LNCAP (cell line): ENCODE data around the gene FGF2.

ENCODE experiments used
- TF ChIP-seq, protein P1 (sequence below): fragments of 450-650 bp; IDR thresholded peaks from 2 replicates; pipeline ENCODE4 v1.5.1; 2017; ENCODE audit warnings: mild to moderate bottlenecking

Gene FGF2

DNA sequence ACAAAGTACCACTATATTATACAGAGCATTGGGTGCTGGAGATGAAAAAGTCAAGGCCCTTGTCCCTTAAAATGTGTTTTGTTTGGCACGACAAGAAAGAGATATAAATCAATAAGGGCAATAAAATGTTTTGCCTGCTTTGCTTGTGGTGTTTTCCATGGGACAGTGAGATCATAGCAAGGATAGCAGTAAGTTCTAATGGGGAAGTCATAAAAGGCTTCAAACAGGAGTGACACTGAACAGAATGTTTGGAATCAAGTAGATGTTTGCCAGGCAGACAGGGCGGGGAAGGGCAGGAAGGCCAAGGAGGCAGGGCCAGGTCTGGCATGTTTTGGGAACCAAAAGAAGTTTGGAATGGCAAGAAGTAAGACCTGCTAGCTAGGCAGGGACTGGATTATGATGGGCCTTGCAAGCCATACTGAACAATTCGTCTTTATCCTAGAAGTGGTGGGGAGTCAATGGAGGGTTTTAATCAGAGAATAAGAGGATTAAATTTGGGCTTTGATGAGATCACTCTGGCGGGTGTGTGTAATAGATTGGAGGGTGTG is 16.4 kb downstream of the FGF2 start:
- TF ChIP-seq, protein P1, sequence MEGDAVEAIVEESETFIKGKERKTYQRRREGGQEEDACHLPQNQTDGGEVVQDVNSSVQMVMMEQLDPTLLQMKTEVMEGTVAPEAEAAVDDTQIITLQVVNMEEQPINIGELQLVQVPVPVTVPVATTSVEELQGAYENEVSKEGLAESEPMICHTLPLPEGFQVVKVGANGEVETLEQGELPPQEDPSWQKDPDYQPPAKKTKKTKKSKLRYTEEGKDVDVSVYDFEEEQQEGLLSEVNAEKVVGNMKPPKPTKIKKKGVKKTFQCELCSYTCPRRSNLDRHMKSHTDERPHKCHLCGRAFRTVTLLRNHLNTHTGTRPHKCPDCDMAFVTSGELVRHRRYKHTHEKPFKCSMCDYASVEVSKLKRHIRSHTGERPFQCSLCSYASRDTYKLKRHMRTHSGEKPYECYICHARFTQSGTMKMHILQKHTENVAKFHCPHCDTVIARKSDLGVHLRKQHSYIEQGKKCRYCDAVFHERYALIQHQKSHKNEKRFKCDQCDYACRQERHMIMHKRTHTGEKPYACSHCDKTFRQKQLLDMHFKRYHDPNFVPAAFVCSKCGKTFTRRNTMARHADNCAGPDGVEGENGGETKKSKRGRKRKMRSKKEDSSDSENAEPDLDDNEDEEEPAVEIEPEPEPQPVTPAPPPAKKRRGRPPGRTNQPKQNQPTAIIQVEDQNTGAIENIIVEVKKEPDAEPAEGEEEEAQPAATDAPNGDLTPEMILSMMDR: no peak

DNA sequence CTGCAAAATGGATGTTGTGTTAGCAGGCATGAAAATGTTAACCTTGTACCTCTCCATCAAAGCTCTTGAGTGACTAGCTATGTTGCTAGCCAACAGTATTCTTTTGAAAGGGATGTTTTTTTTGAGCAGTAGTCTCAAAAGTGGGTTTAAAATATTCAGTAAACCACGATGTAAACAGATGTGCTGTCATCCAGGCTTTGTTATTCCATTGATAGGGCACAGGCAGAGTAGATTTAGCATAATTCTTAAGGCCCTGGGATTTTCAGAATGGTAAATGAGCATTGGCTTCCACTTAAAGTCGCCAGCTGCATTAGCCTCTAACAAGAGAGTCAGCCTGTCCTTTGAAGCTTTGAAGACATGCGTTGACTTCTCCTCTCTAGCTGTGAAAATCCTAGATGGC is 18.4 kb downstream of the FGF2 start:
- TF ChIP-seq, protein P1: no peak

GRCh38 chr4:122845760-122846159 is 19.1 kb downstream of the FGF2 start:
- TF ChIP-seq, protein P1: no peak

DNA sequence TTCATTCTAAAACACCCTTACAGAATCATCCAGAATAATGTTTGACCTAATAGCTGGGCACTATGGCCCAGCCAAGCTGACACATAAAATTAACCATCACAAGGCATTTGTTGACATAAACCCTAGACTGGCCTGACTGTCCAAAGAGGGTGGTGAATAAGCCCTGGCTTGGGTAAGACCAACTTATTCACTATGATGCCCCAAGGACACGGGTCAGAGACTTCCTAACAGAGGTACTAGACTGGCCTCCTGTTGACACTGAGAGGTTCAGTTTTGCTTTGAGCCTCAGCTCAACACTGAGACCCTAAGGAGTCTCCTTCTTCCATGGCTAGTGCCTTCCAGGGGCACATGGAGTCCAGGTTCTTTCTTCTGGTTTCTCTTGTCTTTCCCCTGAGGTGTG is 21.3 kb downstream of the FGF2 start:
- TF ChIP-seq, protein P1: no peak

- TF ChIP-seq, protein P1: no peak
These were observed 24.9 kb downstream of the FGF2 start for GRCh38 chr4:122851568-122851967.

GRCh38 chr4:122854447-122855352 is 28.1 kb downstream of the FGF2 start:
- TF ChIP-seq, protein P1: no peak

DNA sequence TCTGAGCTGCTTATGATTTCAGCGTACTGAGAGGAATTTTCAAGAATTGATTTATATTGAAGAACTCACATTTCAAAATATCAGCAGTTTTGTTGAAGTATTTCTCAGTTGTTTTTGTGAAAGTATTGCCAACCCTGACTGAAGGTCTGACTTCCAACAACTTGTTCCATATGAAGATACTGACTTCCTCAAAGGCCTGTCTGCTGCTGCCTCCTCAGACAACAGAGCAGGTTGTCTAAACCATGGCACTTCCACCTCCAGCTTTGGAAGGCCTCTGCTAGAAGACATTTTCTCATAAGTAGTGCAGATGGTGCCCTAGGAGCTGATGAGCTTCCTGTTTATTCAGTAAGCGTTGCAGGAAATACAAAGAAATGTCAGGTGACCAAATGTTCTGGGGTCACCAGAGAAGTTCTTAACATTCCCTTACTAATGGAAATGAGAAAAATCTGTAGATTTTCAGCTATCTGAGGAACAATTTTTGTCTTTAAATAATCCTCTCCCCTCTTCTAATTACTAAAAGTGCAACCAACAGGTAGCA is 28.8 kb downstream of the FGF2 start:
- TF ChIP-seq, protein P1: no peak
